PFSK-1 (cell line): Measurements from ENCODE around the gene TNRC6C.

Source experiments
- POLR2AphosphoS5 ChIP-seq: IDR thresholded peaks from 2 replicates; pipeline ENCODE4 v1.6.1; 2012; ENCODE audit warnings: low read depth, mild to moderate bottlenecking, control low read depth, low read length, moderate library complexity
- SIN3A ChIP-seq: IDR thresholded peaks from 2 replicates; pipeline ENCODE4 v1.6.1; 2012; ENCODE audit warnings: mild to moderate bottlenecking, low read length, moderate library complexity, borderline replicate concordance; ENCODE audit not compliant: insufficient read depth
- TAF1 ChIP-seq: IDR thresholded peaks from 2 replicates; pipeline ENCODE4 v1.6.1; 2012; ENCODE audit warnings: low read length, control low read depth, borderline replicate concordance; ENCODE audit not compliant: insufficient read depth

DNA sequence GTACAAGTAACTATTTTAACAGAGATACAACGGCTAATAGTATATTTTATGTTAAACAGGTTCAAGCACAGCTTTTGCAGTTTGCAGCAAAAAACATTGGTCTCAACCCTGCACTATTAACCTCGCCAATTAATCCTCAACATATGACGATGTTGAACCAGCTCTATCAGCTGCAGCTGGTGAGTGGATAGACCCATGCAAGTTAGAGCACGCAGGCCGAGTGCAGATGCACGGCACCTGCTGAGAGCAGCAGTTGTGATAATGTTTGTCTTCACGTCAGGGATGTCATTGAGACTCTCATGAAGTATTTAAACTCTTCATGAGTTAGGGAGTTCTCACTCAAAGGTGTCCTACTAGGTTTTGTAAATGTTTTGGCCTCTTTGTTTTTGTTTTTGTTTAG, 124.5 kb downstream of the TNRC6C start:
- TF ChIP-seq SIN3A: no peak
- TF ChIP-seq POLR2AphosphoS5: no peak
- no peak for TF ChIP-seq TAF1
